Epithelial cell of esophagus (primary cell): ENCODE results near the gene ETV7.

Experiments used
- DNase-seq: peaks from one replicate; pipeline ENCODE4 v3.0.0; 2010; ENCODE audit warnings: low read depth
- H3K4me3 ChIP-seq: 2 replicates; pipeline ENCODE4 v1.5.1; 2011; ENCODE audit warnings: mild to moderate bottlenecking, low read length, control low read depth
- CTCF ChIP-seq: IDR thresholded peaks from 2 replicates; pipeline ENCODE4 v1.5.1; 2011; ENCODE audit warnings: low read depth, mild to moderate bottlenecking, low read length, control low read depth, inconsistent platforms; ENCODE audit not compliant: insufficient read depth; ENCODE audit errors: missing control alignments

ETV7 gene

GRCh38 chr6:36336208-36336710, 51.2 kb downstream of the ETV7 start:
- no peak overlapping the region for H3K4me3 ChIP-seq
- TF ChIP-seq CTCF = no peak
- DNase-seq = no peak

GRCh38 chr6:36335465-36336207, 51.8 kb downstream of the ETV7 start:
- no peak overlapping the region for H3K4me3 ChIP-seq
- DNase-seq = peak; percentile 11
- no peak for TF ChIP-seq CTCF

- peak; percentile 72 for DNase-seq
- no peak overlapping the region for H3K4me3 ChIP-seq
- no peak for TF ChIP-seq CTCF
These were observed 52.5 kb downstream of the ETV7 start for GRCh38 chr6:36334832-36335459.

GRCh38 chr6:36333931-36334725, 53.3 kb downstream of the ETV7 start:
- no peak for DNase-seq
- H3K4me3 ChIP-seq = no peak overlapping the region
- no peak for TF ChIP-seq CTCF

GRCh38 chr6:36333171-36333895, 54.1 kb downstream of the ETV7 start:
- no peak overlapping the region for H3K4me3 ChIP-seq
- TF ChIP-seq CTCF = no peak
- no peak for DNase-seq

- TF ChIP-seq CTCF = no peak
- no peak for DNase-seq
- no peak overlapping the region for H3K4me3 ChIP-seq
These were observed 56.1 kb downstream of the ETV7 start for GRCh38 chr6:36331381-36331780.
